Lower lobe of right lung (tissue), 2 donors: ENCODE data around the gene EPS8L1. TPM values are rescaled to one million over a fixed set of nuclear protein-coding genes. Genes with fewer than 3 reads are reported as not detected.
A peak's percentile ranks its signal among the peaks of the same experiment; 100 is the strongest.

Source experiments
- ATAC-seq, 2 donors: fragments of 200-7000 bp; cut with Tn5 transposase; one replicate each; pipeline ENCODE4 v1.9.1; 2020 to 2022; ENCODE audit warnings: mild to moderate bottlenecking in 2 of 2, moderate library complexity in 2 of 2
- DNase-seq: peaks from one replicate; pipeline ENCODE4 v3.0.0-alpha.2; 2020
- H3K27ac ChIP-seq: fragments of 200-600 bp; one replicate; pipeline ENCODE4 v1.8.0; 2022
- H3K27me3 ChIP-seq: fragments of 200-600 bp; one replicate; pipeline ENCODE4 v1.8.0; 2022; ENCODE audit warnings: low read depth
- H3K36me3 ChIP-seq: fragments of 200-600 bp; one replicate; pipeline ENCODE4 v1.8.0; 2022; ENCODE audit warnings: mild to moderate bottlenecking
- H3K4me1 ChIP-seq: fragments of 200-600 bp; one replicate; pipeline ENCODE4 v1.8.0; 2022
- H3K4me3 ChIP-seq: fragments of 200-600 bp; one replicate; pipeline ENCODE4 v1.8.0; 2022; ENCODE audit warnings: mild to moderate bottlenecking
- H3K9me3 ChIP-seq: fragments of 200-600 bp; one replicate; pipeline ENCODE4 v1.8.0; 2022
- CTCF ChIP-seq: fragments of 200-600 bp; IDR thresholded peaks from one replicate; pipeline ENCODE4 v1.8.0; 2022; ENCODE audit warnings: antibody characterized with exemption, mild to moderate bottlenecking
- intact Hi-C: fragments of 100-400 bp; cut with DNase I; formaldehyde crosslinking; loops from one replicate; pipeline ENCODE4 v1.11.0; 2022
- total RNA-seq: library from RNA; stranded (reverse); fragmentation: NEBNext Ultra II Directional; extraction: Animal tissue kit (Norgen Biotek cat#: 25700); gene quantifications from one replicate; pipeline ENCODE4 v1.2.1, GENCODE V29; 2021
- donor health status: DM: no; HTN: yes; CAD: no; lungs with severe emphysema.

EPS8L1 gene
- total RNA-seq, 1 donor from 2014 or later: 28.1 TPM

DNA sequence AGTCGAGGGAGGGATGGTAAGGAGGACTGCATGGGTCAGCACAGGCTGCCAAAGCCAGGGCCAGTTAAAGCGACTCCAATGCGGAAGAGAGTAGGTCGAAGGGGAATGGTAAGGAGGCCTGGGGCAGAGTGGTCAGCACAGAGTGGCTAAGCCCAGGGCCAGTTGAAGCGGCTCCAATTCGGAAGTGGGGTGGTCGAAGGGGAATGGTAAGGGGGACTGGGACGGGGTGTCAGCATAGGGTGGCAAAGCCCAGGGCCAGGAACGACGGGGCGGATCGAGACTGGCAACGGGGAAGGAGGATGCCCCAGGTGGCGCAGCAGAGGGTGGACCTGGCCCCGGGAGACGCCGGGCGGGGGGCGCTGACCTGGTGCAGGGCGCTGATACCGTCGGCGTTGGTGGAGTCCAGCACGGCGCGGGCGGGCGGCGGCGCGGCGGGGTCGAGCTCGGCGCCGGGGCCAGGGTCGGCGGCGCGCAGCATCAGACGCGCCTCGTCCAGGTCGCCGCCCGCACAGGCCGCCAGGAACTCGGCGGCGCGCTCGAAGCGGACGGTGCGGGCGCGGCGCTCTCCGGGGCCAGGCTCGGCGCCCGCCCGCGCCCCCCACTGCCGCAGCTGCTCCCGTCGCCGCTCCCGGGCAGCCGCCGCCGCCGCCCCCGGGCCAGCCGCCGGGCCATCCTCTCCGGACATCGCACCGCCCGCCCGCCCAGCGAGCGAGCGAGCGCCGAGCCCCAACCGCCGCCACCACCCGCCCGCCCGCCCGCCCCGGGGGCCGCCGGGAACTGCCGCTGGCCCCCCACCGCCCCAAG lies 41.4 kb downstream of the EPS8L1 start, which contains the start of gene PPP1R12C:
Gene PPP1R12C, minus strand, starts transcription at position 779 of the 804 bp plus-strand sequence. Its CDS starts 94 bp downstream, at position 685.
- intact Hi-C loops: no loop called here
- Histone ChIP-seq H3K27ac (peak within 1 kb of the TSS; percentile 85), H3K4me3 (peak within 1 kb of the TSS; percentile 89), H3K4me1 (peaks cover 51% of the 10 kb centered on the region), H3K9me3 (no peaks in the 10 kb centered on the region), H3K27me3 (no peaks in the 10 kb centered on the region), H3K36me3 (peaks cover 6% of the 10 kb centered on the region)
- DNase-seq (no peak), ATAC-seq (no peak)
- TF ChIP-seq CTCF: no peak

GRCh38 chr19:55117663-55118391 lies 42.2 kb downstream of the EPS8L1 start:
- H3K4me3 ChIP-seq: peak overlapping the region; percentile 89
- TF ChIP-seq CTCF: no peak
- no peaks in the 10 kb centered on the region for H3K27me3 ChIP-seq
- intact Hi-C loops: no loop called here
- H3K9me3 ChIP-seq: no peaks in the 10 kb centered on the region
- DNase-seq (peak; percentile 100), ATAC-seq (peak; percentile 91 to 95)
- no peaks in the 10 kb centered on the region for H3K36me3 ChIP-seq
- H3K27ac ChIP-seq: peak overlapping the region; percentile 85
- peaks cover 45% of the 10 kb centered on the region for H3K4me1 ChIP-seq

DNA sequence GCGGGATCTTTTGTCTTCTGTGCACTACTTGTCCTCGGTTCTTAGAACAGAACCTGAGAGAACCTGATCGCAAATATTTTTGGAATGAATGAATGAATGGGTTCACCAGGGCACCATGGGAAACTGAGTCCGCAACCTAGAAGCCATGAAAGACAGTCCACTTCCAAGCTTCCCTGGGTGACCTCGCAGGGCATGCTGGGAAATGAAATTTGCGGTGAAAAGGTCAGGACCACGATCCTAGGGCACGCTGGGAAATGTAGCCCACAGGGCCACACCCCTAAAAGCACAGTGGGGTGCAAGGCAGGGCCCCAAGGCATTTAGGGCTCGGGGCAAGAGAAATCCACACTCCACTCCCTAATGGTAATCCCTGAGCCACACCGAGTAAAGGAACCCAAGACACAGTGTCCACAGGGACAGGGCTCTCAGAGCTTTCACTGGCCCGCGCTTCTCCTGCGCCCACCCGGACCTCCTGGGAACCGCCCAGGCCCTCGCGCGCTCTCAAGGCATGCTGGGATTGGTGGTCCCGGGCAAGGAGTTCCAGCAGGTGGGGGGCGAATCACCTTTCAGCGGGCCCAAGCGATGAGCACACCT lies 42.8 kb downstream of the EPS8L1 start:
- Histone ChIP-seq H3K27ac (peak overlapping the region; percentile 85), H3K27me3 (peaks cover 5% of the 10 kb centered on the region), H3K36me3 (no peaks in the 10 kb centered on the region), H3K4me3 (peak overlapping the region; percentile 89), H3K4me1 (peaks cover 38% of the 10 kb centered on the region), H3K9me3 (no peaks in the 10 kb centered on the region)
- TF ChIP-seq CTCF: no peak
- peak; percentile 2 to 16 for ATAC-seq
- intact Hi-C loops: no loop called here
- DNase-seq: peak; percentile 71

DNA sequence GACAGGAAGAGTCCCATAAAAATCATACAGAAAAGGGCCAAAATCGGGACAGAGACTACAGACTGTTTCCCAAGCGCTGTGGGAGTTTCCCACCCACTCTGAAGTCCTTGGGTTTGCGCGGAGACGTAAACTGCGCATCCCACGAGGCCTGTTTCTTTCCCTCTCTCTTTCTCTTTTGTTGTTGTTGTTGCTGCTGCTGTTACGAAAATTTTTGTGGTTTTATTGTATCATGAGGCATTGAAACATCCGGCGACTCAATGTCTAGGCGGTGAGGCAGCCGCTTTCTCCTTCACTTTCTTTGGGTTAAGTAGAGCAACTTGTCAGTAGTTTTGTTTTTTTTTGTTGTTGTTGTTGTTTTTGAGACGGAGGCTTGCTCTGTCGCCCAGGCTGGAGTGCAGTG lies 43.4 kb downstream of the EPS8L1 start:
- DNase-seq (no peak), ATAC-seq (no peak)
- no peaks in the 10 kb centered on the region for H3K36me3 ChIP-seq
- H3K4me3 ChIP-seq: no peak overlapping the region
- peaks cover 5% of the 10 kb centered on the region for H3K27me3 ChIP-seq
- H3K27ac ChIP-seq: no peak overlapping the region
- H3K9me3 ChIP-seq: no peaks in the 10 kb centered on the region
- no peak for TF ChIP-seq CTCF
- peaks cover 35% of the 10 kb centered on the region for H3K4me1 ChIP-seq
- intact Hi-C loops: no loop called here

DNA sequence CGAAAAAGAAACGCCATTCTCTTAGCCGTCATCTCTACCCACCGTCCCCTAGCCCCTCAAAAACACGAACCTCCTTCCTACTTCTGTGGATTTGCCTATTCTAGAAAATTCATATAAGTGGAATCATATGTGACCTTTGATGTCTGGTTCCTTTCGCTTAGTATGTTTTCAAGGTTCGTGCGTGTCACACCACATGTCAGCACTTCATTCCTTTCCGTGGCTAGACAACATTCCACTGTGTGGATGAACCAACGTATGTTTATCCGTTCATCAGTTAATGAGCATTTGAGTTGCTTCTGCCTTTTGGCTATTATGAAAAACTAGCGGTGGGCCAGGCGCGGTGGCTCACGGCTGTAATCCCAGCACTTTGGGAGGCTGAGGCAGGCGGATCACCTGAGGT lies 55.8 kb downstream of the EPS8L1 start:
- no peaks in the 10 kb centered on the region for H3K9me3 ChIP-seq
- H3K27me3 ChIP-seq: peaks cover 35% of the 10 kb centered on the region
- H3K4me3 ChIP-seq: no peak overlapping the region
- no peaks in the 10 kb centered on the region for H3K4me1 ChIP-seq
- no peak for TF ChIP-seq CTCF
- intact Hi-C loops: no loop called here
- DNase-seq (no peak), ATAC-seq (no peak)
- no peaks in the 10 kb centered on the region for H3K36me3 ChIP-seq
- no peak overlapping the region for H3K27ac ChIP-seq
